Non-pigmented ciliary epithelial cell (primary cell): ENCODE measurements around the gene C16orf86.
"Not testable (repeated sequence)": the region's sequence is repeated elsewhere in the genome, so short reads cannot be mapped to it uniquely, and the experiment has no call there.

Experiments used
- DNase-seq: peaks from one replicate; pipeline ENCODE4 v3.0.0-alpha.2; 2010; ENCODE audit warnings: low read depth

C16orf86 gene

GRCh38 chr16:67693517-67694285 lies 27.1 kb downstream of the C16orf86 start:
- DNase-seq, result not testable (repeated sequence)

DNA sequence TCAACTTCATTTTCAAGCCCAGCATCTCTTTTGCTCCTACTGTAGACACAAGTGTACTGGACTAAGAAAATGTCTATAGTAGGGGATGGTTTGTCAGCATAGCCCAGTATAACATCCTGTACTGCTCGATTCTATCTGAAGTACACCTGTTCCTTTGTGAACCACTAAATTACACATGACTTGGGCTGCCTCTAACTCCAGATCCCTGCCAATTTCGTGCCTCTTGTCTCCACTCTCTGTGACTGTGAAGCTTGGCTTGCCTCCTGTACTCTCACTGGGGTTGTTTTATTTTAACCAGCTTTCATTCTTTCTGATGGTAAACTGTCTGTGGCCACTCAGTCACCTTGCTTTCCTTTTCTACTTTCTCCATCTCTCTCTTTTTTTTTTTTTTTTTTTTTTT lies 28.0 kb downstream of the C16orf86 start:
- no peak for DNase-seq

DNA sequence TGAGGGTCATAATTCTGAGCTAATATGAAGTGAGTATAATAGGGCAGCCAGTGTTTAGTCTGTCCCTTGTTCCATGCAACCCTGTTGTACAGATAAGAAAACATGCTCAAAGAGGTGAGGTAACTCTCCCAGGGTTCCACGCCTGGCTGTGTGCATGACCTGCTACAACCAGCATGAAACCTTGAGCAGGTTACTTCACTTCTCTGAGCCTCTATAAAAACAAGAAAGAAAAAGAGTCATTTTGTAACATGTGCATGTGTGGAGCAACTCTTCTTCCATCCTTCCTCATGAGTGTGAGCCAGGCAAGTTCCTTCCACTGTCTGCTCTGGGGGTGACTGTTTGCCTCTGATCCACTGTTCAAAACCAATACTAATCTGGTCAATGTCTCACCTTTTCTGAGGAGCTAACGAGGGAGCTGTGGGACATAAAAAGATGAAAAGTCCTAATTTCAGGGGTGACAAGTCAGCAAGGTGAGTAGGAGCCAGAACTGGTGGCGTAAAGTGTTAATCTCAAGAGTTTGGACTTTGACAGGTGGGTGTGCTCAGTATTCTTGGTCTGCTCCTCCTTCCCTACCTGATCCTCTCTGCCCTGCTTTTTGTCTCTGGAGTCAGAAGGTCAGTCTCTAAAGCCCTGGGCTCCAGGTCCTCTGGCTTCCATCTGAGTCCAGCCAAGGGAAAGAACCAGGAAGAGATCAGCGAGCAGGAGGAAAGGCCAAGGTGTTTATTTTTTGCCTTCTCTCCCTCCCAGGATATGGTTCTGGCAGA lies 31.0 kb downstream of the C16orf86 start:
- DNase-seq, result no peak

DNA sequence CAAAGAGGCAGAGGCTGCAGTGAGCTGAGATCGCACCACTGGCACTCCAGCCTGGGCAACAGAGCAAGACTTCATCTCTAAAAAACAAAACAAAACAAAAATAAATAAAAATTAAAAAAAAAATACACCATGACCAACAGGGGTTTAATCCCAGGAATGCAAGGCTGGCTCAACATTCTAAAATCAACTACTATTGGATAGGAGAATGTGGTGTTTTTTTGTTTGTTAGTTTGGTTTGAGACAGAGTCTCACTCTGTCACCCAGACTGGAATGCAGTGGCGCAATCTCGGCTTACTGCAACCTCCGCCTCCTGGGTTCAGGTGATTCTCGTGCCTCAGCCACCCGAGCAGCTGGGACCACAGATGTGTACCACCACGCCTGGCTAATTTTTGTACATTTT lies 32.7 kb downstream of the C16orf86 start:
- DNase-seq, result no peak

DNA sequence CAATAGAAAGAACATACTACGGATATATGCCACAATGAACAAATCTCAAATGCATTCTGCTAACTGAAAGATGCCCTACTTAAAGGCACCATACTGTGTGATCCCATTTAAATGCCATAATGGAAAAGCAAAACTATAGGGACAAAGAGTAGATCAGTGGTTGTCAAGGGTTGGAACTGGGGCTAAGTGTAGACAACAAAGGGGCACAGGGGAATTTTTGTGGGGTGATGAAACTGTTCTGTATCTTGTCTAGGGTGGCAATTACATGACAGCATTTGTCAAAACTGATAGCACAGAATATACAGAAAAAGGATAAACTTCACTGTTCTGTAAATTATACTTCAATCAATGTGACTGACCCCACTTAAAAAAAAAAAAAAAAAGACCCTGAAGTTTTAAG lies 34.8 kb downstream of the C16orf86 start:
- no peak for DNase-seq

DNA sequence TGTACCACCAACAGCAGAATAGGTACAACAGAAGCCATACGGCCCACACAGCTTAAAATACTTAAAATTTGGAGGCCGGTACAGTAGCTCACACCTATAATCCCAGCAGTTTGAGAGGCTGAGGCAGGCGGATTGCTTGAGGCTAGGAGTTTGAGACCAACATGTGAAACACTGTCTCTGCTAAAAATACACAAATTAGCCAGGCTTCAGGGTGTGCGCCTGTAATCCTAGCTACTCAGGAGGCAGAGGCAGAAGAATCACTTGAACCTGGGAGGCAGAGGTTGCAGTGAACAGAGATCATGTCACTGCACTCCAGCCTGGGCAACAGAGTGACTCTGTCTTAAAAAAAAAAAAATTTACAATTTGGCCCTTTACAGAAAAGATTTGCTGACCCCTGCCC lies 35.5 kb downstream of the C16orf86 start:
- DNase-seq, result no peak

GRCh38 chr16:67703626-67704025 lies 37.0 kb downstream of the C16orf86 start:
- DNase-seq, result no peak

DNA sequence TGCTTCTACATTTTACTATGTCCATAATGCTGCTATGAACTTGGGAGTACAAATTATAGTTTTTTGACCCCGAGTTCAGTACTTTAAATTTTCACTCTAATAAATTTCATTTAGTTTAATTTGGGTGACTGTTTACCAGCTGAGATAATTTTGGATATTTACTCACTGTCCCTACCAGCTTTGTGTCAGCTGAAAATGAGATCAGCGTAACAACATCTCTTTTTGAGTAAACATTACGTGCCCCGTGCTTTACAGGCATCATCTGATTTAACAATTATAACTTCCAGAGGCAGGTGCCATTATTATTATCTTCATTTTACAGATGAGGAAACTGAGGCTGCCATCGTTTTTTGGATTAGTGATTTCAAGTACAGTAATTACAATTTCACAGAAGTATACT lies 37.5 kb downstream of the C16orf86 start:
- no peak for DNase-seq

DNA sequence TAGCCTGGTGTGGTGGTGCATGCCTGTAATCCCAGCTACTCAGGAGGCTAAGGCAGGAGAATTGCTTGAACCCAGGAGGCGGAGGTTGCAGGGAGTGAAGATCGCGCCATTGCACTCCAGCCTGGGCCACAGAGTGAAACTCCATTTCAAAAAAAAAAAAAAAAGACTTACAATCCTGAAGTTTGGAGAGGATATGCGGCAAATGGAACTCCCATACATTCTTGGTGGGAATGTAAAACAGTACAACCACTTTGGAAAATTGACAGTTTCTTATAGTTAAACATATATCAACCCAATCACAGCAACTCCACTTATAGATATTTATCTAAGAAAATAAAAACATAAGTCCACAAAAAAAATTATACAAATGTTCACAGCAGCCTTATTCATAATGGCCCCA lies 40.6 kb downstream of the C16orf86 start:
- DNase-seq, result no peak

- no peak for DNase-seq
Observed at GRCh38 chr16:67707790-67708189, 41.2 kb downstream of the C16orf86 start.

GRCh38 chr16:67708368-67708771 lies 41.8 kb downstream of the C16orf86 start:
- DNase-seq, result no peak

DNA sequence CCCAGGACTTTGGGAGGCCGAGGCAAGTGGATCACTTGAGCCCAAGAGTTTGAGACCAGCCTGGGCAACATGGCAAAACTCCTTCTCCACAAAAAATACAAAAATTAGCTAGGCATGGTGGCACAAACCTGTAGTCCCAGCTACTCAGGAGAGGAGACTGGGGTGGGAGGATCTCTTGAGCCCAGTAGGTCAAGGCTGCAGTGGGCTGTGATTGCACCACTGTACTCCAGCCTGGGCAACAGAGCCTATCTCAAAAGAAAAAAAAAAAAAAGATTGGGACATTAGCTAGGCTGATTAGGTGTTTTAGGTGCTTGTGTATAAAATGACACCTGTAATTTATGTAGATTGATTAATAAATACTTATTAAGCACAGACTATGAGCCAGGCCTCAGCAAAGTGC lies 42.4 kb downstream of the C16orf86 start:
- no peak for DNase-seq

- DNase-seq, result no peak
Observed at GRCh38 chr16:67710607-67711006, 44.0 kb downstream of the C16orf86 start.

DNA sequence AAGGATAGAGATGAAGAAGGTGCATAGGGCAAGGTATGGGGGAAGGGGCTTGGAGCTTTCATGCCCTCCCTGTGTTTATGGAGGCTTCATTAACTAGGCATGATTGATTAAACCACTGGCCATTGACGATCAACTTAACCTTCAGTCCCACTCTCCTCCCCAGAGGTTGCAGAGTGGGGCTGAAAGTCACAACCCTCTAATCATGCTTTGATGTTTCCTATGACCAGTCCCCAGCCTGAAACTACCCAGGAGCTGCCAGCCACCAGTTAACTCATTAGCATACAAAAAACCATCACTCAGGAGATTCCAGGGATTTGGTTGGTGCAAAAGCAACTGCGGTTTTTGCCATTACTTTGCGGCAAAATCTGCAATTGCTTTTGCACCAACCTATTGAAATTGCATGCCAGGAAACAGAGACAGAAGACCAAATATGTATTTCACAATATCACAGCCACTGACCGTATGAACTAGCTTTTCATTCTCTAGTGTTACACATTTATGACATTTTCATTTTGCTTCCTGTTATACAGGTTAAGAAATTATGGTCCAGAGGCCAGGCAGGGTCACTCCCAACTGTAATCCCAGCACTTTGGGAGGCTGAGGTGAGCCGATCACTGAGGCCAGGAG lies 47.1 kb downstream of the C16orf86 start:
- no peak for DNase-seq

- no peak for DNase-seq
Observed at GRCh38 chr16:67714522-67714921, 47.9 kb downstream of the C16orf86 start.

GRCh38 chr16:67716097-67716496 lies 49.5 kb downstream of the C16orf86 start:
- no peak for DNase-seq
